GM18499 (cell line): ENCODE data around the gene MBD4.
A peak's percentile ranks its signal among the peaks of the same experiment; 100 is the strongest.

Experiments
- ATAC-seq: cut with Tn5 transposase; IDR thresholded peaks from one replicate; pipeline ENCODE4 v1.9.1; 2021; ENCODE audit warnings: moderate number of reproducible peaks; ENCODE audit not compliant: insufficient read depth, unreplicated experiment

The MBD4 gene

GRCh38 chr3:129434140-129434539 lies 5.6 kb downstream of the MBD4 start:
- ATAC-seq: no peak

GRCh38 chr3:129433565-129433964 lies 6.2 kb downstream of the MBD4 start:
- no peak for ATAC-seq

GRCh38 chr3:129432671-129433070 lies 7.1 kb downstream of the MBD4 start:
- ATAC-seq: no peak

DNA sequence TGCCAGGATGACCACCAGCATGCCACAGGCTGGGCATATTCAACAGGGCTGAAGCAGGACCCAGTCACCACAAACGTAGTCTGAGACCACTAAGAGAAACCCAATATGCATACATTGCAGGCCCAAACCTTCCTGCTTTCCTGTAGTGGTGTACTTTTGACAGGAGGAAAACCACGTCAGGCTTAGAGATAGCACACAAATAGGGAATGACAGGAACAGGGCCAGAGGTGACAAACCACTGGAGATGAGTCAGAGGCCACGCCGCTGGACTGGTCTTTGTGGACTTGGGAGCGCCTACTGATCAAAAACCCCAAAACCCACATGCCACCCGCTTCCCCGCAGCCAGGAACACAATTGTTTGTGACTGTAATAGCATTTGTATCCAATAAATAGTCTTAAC lies 7.7 kb downstream of the MBD4 start:
- ATAC-seq: no peak

- no peak for ATAC-seq
Measured at GRCh38 chr3:129429602-129430001, 10.1 kb downstream of the MBD4 start.

GRCh38 chr3:129429080-129429451 lies 10.7 kb downstream of the MBD4 start:
- ATAC-seq: no peak

- peak; percentile 56 for ATAC-seq
Measured at GRCh38 chr3:129428376-129429079, 11.2 kb downstream of the MBD4 start, which contains the start of gene EFCAB12. Gene EFCAB12, minus strand, starts transcription at chr3:129428636. Its CDS starts 148 bp downstream, at chr3:129428488.

GRCh38 chr3:129428007-129428375 lies 11.8 kb downstream of the MBD4 start:
- ATAC-seq: no peak

DNA sequence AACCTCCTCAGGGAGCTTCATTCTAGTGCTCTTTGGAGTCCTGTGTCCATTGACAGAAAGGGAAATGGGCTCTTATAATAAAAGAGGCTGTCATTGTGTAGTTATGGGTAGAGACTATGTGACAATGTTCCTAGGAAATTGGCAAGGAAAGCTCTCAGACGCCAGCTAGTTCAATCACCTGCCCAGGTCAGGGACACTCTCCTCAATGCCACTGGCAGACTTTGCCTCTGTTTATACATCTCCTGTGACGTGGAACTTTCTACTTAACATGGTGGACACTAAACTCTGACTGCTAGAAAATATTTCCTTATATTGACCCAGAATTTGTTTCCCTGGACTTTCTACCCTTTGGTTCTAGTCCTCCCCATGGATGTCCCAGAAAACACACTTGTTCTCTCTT lies 14.1 kb downstream of the MBD4 start:
- no peak for ATAC-seq

DNA sequence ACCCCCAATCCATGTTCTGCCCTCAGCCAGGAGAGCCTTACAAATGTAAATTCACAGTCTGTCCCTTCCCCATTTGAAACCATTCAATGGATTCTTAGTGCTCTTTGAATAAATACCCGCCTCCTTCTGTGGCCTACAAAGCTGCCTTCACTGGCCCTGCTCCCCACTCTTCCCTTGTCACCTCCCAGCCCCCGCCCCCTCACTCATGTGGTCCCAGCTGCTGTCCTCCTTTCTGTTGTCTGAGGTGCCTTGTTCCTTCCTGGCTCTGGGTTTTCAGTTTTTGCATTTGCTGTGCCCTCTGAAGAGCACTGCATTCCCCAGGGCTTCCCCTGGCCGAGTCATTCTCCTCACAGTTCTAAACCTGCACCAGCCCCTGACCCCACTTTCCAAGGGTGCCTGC lies 14.5 kb downstream of the MBD4 start:
- no peak for ATAC-seq

DNA sequence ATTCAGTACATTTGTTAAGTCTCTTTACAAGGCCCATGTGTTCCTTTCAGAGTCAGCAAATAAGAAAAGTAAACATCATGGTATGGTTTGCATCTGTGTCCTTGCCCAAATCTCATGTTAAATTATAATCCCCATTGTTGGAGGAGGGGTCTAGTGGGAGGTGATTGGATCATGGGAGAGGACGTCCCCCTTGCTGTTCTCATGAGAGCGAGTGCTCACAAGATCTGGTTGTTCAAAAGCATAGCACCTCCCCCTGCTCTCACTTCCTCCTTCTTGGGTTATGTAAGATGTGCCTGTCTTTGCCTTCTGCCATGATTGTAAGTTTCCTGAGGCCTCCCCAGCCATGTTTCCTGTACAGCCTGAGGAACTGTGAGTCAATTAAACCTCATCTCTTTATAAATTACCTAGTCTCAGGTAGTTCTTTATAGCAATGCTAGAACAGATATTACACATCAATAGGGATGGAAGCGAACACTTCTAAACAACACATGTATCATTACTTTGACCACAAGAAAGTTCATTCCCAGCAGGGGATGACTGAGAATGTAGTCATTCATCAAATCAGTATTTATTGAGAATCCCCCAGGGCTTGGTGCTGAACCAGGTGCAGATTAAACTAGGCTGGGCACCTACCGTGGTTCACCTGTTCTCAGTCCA lies 15.4 kb downstream of the MBD4 start:
- no peak for ATAC-seq

DNA sequence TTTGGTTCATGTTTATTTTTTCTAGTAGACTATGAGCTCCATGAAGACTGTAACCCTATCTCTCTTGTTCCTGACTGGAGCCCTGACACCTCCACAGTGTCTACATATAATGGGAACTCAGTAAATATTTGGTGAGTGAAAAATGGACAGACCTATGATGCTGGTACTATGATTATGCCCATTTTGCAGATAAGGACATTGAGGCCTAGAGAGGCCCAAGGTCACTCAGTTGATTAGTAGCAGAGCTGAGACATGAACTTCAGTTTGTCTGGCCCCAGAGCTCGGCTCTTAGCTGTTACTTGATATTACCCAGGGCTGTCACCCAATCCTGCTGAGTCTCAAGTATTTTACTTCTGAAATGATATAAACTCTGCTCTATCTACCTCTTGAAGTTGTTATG lies 16.9 kb downstream of the MBD4 start:
- no peak for ATAC-seq

DNA sequence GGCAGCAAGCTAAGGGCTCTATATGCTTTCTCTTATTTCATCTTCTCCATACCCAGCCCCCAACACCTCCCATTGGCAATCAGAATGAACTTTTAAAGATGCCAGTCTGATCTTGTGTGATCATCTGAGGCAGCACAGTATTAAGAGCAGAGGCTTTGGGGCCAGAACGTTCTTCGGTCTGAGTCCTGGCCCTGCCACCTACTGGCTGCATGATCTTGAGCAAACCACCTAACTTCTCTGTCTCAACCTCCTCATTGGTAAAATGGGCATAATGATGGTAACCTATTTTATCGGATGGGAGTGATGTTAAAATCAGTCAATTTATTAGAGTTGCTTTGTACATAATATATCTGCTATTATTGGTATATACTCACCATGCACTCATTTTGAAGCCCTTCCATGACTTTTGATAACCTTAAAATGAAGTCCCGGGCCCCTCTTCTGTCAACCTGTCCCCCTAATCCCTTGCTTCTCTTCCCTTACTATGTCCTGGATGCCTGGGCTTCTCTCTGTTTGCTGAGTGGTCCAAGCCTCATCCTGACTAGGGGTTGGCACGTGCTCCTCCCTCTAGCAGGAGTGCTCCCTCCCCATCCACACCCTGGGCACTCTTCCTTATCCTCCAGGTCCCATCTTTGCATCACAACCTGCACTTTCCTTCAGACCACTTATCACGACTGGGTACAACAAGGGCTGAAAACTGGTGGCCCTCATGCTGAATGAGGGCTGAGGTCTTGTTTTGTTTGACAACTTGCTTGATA lies 17.6 kb downstream of the MBD4 start:
- ATAC-seq: no peak

- ATAC-seq: no peak
Measured at GRCh38 chr3:129421236-129421883, 18.4 kb downstream of the MBD4 start.

- no peak for ATAC-seq
Measured at GRCh38 chr3:129419476-129419875, 20.3 kb downstream of the MBD4 start.

GRCh38 chr3:129418041-129418973 lies 21.4 kb downstream of the MBD4 start:
- ATAC-seq: no peak

- no peak for ATAC-seq
Measured at GRCh38 chr3:129417326-129417725, 22.4 kb downstream of the MBD4 start.

DNA sequence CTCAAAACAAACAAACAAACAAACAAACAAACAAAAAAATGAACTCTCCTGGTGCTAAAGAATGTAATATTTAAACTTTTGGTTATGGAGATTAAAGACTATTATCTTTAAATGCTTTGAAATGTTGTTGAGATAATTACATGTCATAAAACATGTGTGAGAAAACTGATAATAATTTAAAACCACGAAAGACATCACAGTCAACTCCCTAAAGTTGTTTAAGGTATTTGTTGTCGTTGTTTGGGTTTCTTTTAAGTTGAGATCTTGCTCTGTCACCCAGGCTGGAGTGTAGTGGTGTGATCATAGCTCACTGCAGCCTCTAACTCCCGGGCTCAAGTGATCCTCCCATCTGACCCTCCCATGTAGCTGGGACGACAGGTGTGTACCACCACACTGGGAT lies 23.3 kb downstream of the MBD4 start:
- ATAC-seq: no peak

DNA sequence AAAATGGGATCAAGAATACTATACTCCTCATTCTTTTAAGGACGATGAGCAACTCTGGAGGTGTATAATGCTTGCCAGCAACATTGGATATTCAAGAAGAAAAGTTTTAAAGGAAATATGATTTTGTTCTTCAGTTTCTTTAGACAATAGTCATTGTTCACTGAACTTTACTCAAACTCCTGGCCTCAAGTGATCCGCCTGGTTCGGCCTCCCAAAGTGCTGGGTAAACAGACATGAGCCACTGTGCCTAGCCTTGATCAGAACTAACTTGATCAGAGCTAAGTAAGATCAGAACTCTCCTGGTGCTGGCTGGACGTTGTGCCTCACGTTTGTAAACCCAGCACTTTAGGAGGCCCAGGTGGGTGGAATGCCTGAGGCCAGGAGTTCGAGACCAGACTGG lies 23.9 kb downstream of the MBD4 start:
- ATAC-seq: no peak

DNA sequence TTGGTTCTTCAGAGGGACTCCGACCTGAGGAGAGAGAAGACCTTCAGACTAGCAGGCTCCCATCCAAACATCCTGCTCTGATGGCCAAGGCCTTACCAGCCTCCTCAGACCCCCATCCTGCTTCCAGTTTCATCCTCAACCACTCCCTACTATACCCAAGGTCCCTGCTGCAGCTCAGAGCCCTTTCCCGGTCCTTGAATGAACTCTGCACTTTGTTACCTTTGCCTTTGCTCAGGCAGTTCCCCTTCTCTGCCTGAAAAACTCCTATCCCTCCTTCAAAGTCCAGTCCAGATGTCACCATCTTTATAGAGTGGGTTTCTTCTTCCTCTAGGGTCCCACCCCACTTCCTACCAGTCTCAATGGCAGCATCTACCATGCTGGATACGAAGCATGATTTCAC lies 24.4 kb downstream of the MBD4 start:
- no peak for ATAC-seq
